NB4 (cell line): ENCODE data around the gene RPUSD3.

Experiments used
- DNase-seq: peaks from one replicate; pipeline ENCODE4 v3.0.0; 2010; ENCODE audit warnings: low read depth
- H3K4me3 ChIP-seq: one replicate; pipeline ENCODE4 v1.5.1; 2011; ENCODE audit warnings: mild to moderate bottlenecking, low read depth, low read length, moderate library complexity
- CTCF ChIP-seq: IDR thresholded peaks from one replicate; pipeline ENCODE4 v1.5.1; 2012; ENCODE audit warnings: low read depth, low read length
- MAX ChIP-seq: IDR thresholded peaks from 2 replicates; pipeline ENCODE4 v1.6.1; 2011; ENCODE audit warnings: low read depth, low read length
- MYC ChIP-seq: IDR thresholded peaks from 2 replicates; pipeline ENCODE4 v1.6.1; 2011; ENCODE audit warnings: low read depth, low read length
- POLR2A ChIP-seq: IDR thresholded peaks from 2 replicates; pipeline ENCODE4 v1.6.1; 2011; ENCODE audit warnings: mild to moderate bottlenecking; ENCODE audit not compliant: insufficient read length; ENCODE audit errors: extremely low read depth

Gene RPUSD3

GRCh38 chr3:9815986-9816385 lies 27.8 kb downstream of the RPUSD3 start:
- no peak for DNase-seq
- TF ChIP-seq CTCF = no peak
- no peak for TF ChIP-seq MYC
- TF ChIP-seq MAX = no peak
- TF ChIP-seq POLR2A = no peak
- no peak overlapping the region for H3K4me3 ChIP-seq

- no peak overlapping the region for H3K4me3 ChIP-seq
- TF ChIP-seq CTCF = no peak
- no peak for TF ChIP-seq POLR2A
- TF ChIP-seq MYC = no peak
- TF ChIP-seq MAX = no peak
- DNase-seq = no peak
Measured at GRCh38 chr3:9812870-9813483, 30.8 kb downstream of the RPUSD3 start.

GRCh38 chr3:9810846-9811245 lies 33.0 kb downstream of the RPUSD3 start:
- no peak overlapping the region for H3K4me3 ChIP-seq
- DNase-seq = no peak
- no peak for TF ChIP-seq POLR2A
- no peak for TF ChIP-seq MYC
- TF ChIP-seq MAX = no peak

- no peak for TF ChIP-seq MAX
- TF ChIP-seq POLR2A = no peak
- TF ChIP-seq CTCF = no peak
- no peak for TF ChIP-seq MYC
- no peak overlapping the region for H3K4me3 ChIP-seq
- DNase-seq = no peak
Measured at GRCh38 chr3:9810433-9810770, 33.4 kb downstream of the RPUSD3 start.

- DNase-seq = peak; percentile 50
- H3K4me3 ChIP-seq = no peak within 1 kb of the TSS
- TF ChIP-seq CTCF (no peak), POLR2A (no peak), MYC (no peak), MAX (no peak)
Measured at GRCh38 chr3:9809615-9810432, 34.0 kb downstream of the RPUSD3 start, which contains the start of gene TTLL3. Gene TTLL3 (plus strand): TSS chr3:9810262. CDS start chr3:9810662, 400 bp downstream.

- H3K4me3 ChIP-seq = no peak overlapping the region
- DNase-seq = no peak
- TF ChIP-seq POLR2A (no peak), MAX (no peak), CTCF (no peak), MYC (no peak)
Measured at GRCh38 chr3:9809239-9809614, 34.6 kb downstream of the RPUSD3 start.
